GM12864 (cell line): Measurements from ENCODE around the gene VPS13D.
"Not testable (repeated sequence)": the region's sequence is repeated elsewhere in the genome, so short reads cannot be mapped to it uniquely, and the experiment has no call there.

ENCODE experiments used
- DNase-seq: peaks from one replicate; pipeline ENCODE4 v3.0.0-alpha.2; 2011; ENCODE audit warnings: low read depth
- H3K4me3 ChIP-seq: 2 replicates; pipeline ENCODE4 v1.5.1; 2011; ENCODE audit warnings: mild to moderate bottlenecking, low read depth, low read length, control low read depth
- CTCF ChIP-seq: IDR thresholded peaks from 2 replicates; pipeline ENCODE4 v1.5.1; 2011; ENCODE audit warnings: low read depth, mild to moderate bottlenecking, moderate library complexity, low read length, control low read depth, inconsistent platforms; ENCODE audit errors: missing control alignments

Gene VPS13D

GRCh38 chr1:12209495-12209832 is 20.4 kb upstream of the VPS13D start:
- TF ChIP-seq CTCF = no peak
- no peak overlapping the region for H3K4me3 ChIP-seq
- DNase-seq = no peak

GRCh38 chr1:12215118-12215961 is 14.5 kb upstream of the VPS13D start:
- H3K4me3 ChIP-seq = no peak overlapping the region
- no peak for TF ChIP-seq CTCF
- no peak for DNase-seq

GRCh38 chr1:12219800-12220199 is 10.0 kb upstream of the VPS13D start:
- no peak for DNase-seq
- no peak overlapping the region for H3K4me3 ChIP-seq
- TF ChIP-seq CTCF = no peak

GRCh38 chr1:12220890-12221289 is 8.9 kb upstream of the VPS13D start:
- DNase-seq = no peak
- TF ChIP-seq CTCF = no peak
- H3K4me3 ChIP-seq = no peak overlapping the region

GRCh38 chr1:12222700-12223099 is 7.1 kb upstream of the VPS13D start:
- not testable (repeated sequence) for DNase-seq, H3K4me3 ChIP-seq

GRCh38 chr1:12224092-12224491 is 5.7 kb upstream of the VPS13D start:
- DNase-seq, H3K4me3 ChIP-seq: not testable (repeated sequence)

GRCh38 chr1:12228979-12229378 is 851 bp upstream of the VPS13D start:
- DNase-seq = no peak
- no peak overlapping the region for H3K4me3 ChIP-seq

More at GRCh38 chr1:12228979-12229378, 851 bp upstream of the VPS13D start:
- no peak for TF ChIP-seq CTCF
